Spleen (tissue), 7 donors: ENCODE results near the gene PIK3CG.

Source experiments
- CTCF ChIP-seq, 11 experiments: fragments of 200-600 bp in 7 of 11; fragments of 450-650 bp in 4 of 11; sonication (generic) in 4 of 11; IDR thresholded peaks in 8 of 11; conservative IDR thresholded peaks in 3 of 11; 1 replicate in 7 of 11; 2 replicates in 4 of 11; pipeline versions ENCODE4 v1.4.0 to v1.8.0; 2016 to 2021; ENCODE audit warnings: antibody characterized with exemption in 11 of 11, inconsistent platforms in 4 of 11, mild to moderate bottlenecking in 1 of 11
- POLR2A ChIP-seq, 3 donors: fragments of 450-650 bp; IDR thresholded peaks; one replicate each; pipeline ENCODE4 v1.5.1; 2017; ENCODE audit warnings: antibody characterized with exemption in 3 of 3, mild to moderate bottlenecking in 1 of 3
- POLR2AphosphoS5 ChIP-seq, 3 donors: sonication (generic); formaldehyde crosslinking; IDR thresholded peaks; one replicate each; pipeline ENCODE4 v1.5.1; 2017; ENCODE audit warnings: antibody characterized with exemption in 3 of 3
- donor health status: DM: no; HTN: no; CAD: no; lungs with moderate emphysema.
- donor health status: DM: no; HTN: no; CAD: no.
- donor health status: DM: no; HTN: no; CAD: no.

GRCh38 chr7:106839511-106839910 lies 25.6 kb upstream of the PIK3CG start:
- no peak for TF ChIP-seq CTCF (IDR thresholded peaks at IDR 0.05 in 8 of 11, conservative IDR thresholded peaks at IDR 0.05 in 3 of 11)
- no peak for TF ChIP-seq POLR2A (IDR thresholded peaks at IDR 0.05)
- TF ChIP-seq POLR2AphosphoS5 (IDR thresholded peaks at IDR 0.05), result no peak
